ENCODE results near the gene PGP. TPM values are rescaled to one million over a fixed set of nuclear protein-coding genes. Genes with fewer than 3 reads are reported as not detected.

PGP gene
- total RNA-seq, 4 donors from 2014 or later, result 2.6 to 14.4 (median 10.4) TPM

DNA sequence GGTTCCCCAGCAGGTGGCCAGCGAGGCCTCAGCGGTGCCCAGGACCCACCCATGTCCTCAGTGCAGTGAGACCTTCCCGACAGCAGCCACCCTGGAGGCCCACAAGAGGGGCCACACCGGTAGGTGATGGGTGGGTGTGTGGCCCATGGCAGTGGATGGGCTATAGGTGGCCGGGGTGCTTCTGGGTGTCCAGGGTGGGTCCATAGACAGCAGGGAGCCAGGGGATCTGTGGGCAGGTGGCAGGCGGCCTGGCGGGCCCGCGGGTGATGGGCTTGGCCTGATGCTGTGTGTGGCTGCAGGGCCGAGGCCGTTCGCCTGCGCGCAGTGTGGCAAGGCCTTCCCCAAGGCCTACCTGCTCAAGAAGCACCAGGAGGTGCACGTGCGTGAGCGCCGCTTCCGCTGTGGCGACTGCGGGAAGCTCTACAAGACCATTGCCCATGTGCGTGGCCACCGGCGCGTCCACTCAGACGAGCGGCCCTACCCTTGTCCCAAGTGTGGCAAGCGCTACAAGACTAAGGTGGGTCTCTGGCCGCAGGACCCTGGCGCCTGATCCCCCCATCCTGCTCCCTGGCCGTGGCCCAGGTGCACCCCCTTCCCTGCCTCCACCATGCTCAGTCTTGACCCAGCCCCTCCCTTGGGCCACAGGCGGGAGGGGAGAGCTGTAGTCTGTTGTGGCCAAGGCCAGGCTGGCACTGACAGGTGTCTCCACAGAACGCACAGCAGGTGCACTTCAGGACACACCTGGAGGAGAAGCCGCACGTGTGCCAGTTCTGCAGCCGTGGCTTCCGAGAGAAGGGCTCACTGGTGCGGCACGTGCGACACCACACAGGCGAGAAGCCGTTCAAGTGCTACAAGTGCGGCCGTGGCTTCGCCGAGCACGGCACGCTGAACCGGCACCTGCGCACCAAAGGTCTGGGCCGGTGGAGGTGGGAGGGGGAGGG, 19.5 kb upstream of the PGP start:
- intact Hi-C loops (cut with DNase I; ENCODE audit: low total_unique reads), result no loop called here
- TF ChIP-seq CTCF (IDR thresholded peaks at IDR 0.05) (no peak), POLR2A (IDR thresholded peaks at IDR 0.05) (no peak)
- peaks cover 5 to 7% of the 10 kb centered on the region in 2 donors for H3K27me3 ChIP-seq
- no peak overlapping the region for H3K4me3 ChIP-seq
- no peak overlapping the region for H3K27ac ChIP-seq
- no peaks in the 10 kb centered on the region for H3K36me3 ChIP-seq
- H3K4me1 ChIP-seq, result peaks cover 0 to 12% of the 10 kb centered on the region in 2 donors
- DNase-seq, result no peak
- H3K9me3 ChIP-seq, result no peaks in the 10 kb centered on the region

DNA sequence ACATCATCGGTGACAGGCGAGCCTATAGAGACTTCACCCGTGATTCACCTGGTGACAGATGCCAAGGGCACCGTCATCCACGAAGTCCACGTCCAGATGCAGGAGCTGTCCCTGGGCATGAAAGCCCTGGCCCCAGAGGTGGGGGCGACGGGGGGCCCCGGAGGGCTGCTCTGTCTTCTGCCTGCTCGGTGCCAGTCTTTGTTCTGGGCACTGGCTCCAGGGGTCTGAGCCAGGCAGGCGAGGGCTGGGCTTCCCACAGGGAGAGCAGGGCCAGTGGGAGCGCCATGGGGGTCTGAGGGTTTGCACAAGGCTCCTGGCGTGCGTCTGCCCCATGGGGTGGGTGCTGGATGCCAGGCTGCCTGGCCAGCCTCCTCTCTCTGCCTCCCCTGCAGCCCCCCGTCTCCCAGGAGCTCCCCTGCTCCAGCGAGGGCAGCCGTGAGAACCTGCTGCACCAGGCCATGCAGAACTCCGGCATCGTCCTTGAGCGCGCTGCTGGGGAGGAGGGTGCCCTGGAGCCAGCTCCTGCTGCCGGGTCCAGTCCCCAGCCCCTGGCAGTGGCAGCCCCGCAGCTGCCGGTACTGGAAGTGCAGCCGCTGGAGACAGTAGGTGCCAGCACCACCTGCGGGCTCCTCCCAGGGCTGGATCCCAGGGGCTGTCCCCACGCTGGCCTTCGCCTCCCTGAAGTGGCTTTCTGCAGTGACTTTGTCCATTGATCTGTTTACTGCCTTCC, 18.6 kb upstream of the PGP start:
- intact Hi-C loops (cut with DNase I; ENCODE audit: low total_unique reads), result no loop called here
- Histone ChIP-seq H3K27ac (no peak overlapping the region), H3K36me3 (no peaks in the 10 kb centered on the region), H3K27me3 (peaks cover 5 to 7% of the 10 kb centered on the region in 2 donors), H3K4me1 (peaks cover 0 to 12% of the 10 kb centered on the region in 2 donors), H3K9me3 (no peaks in the 10 kb centered on the region), H3K4me3 (no peak overlapping the region)
- DNase-seq, result no peak
- no peak for TF ChIP-seq CTCF (IDR thresholded peaks at IDR 0.05)
- TF ChIP-seq POLR2A (IDR thresholded peaks at IDR 0.05), result no peak

- no peak overlapping the region for H3K27ac ChIP-seq
- H3K4me1 ChIP-seq, result peaks cover 0 to 12% of the 10 kb centered on the region in 2 donors
- no peak overlapping the region for H3K4me3 ChIP-seq
- H3K9me3 ChIP-seq, result no peaks in the 10 kb centered on the region
- DNase-seq, result no peak
- intact Hi-C loops (cut with DNase I; ENCODE audit: low total_unique reads), result no loop called here
- peaks cover 5 to 7% of the 10 kb centered on the region in 2 donors for H3K27me3 ChIP-seq
- H3K36me3 ChIP-seq, result no peaks in the 10 kb centered on the region
- TF ChIP-seq POLR2A (IDR thresholded peaks at IDR 0.05), result no peak
Observed at GRCh38 chr16:2232094-2232990, 17.7 kb upstream of the PGP start.

- intact Hi-C loops (cut with DNase I; ENCODE audit: low total_unique reads), result no loop called here
- Histone ChIP-seq H3K36me3 (no peaks in the 10 kb centered on the region), H3K4me1 (peaks cover 0 to 2% of the 10 kb centered on the region in 2 donors)
Observed at GRCh38 chr16:2231016-2231931, 16.6 kb upstream of the PGP start.

More at GRCh38 chr16:2231016-2231931, 16.6 kb upstream of the PGP start:
- no peak overlapping the region for H3K4me3 ChIP-seq
- no peaks in the 10 kb centered on the region for H3K9me3 ChIP-seq
- no peak overlapping the region for H3K27ac ChIP-seq
- no peak for DNase-seq
- no peaks in the 10 kb centered on the region for H3K27me3 ChIP-seq
- TF ChIP-seq POLR2A (IDR thresholded peaks at IDR 0.05) (no peak), CTCF (IDR thresholded peaks at IDR 0.05) (no peak)

All from uterus (tissue), 4 donors.